Measurements from ENCODE around the gene PRSS21. TPM values are rescaled to one million over a fixed set of nuclear protein-coding genes. Genes with fewer than 3 reads are reported as not detected.

PRSS21 gene
- total RNA-seq, 1 donor from 2014 or later: not detected

- no peak for DNase-seq (ENCODE audit: low read depth)
Observed at GRCh38 chr16:2825049-2825742, 8.2 kb downstream of the PRSS21 start.

GRCh38 chr16:2825906-2826305, 8.9 kb downstream of the PRSS21 start:
- DNase-seq (ENCODE audit: low read depth): no peak

GRCh38 chr16:2826591-2827373, 9.7 kb downstream of the PRSS21 start:
- DNase-seq (ENCODE audit: low read depth): no peak

GRCh38 chr16:2827374-2827791, 10.3 kb downstream of the PRSS21 start:
- no peak for DNase-seq (ENCODE audit: low read depth)

DNA sequence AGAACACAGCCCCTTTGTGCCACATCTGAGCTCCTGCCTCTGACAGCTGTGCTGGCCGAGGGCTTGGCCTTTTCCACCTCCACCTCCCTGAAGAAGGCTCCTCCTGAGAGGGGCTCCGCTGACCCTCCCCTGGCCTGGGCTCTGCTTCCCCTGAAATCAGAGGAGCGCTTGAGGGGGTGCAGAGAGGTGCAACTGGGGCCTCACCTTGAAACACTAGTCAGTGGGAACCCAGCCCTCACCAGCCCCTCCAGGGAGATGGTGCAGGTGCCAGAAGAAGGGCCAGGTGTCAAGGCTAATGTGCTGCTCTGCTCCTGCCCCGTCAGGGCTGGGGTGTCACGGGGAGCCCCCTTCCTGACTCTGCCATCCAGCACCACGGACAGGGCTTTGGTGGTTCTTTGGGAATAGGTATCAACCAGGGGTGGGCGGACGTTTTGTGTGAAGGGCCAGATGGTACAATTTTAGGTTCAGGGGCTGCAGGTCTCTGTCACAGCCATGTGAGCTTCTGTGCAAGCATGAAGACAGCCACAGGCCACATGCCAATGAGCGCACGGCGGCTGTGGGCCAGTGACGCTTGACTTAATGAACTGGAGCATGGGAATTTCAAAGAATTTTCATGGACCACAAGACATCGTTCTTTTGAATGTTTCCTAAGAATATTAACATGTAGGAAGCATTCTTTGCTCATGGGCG, 10.9 kb downstream of the PRSS21 start:
- no peak for DNase-seq (ENCODE audit: low read depth)

- no peak for DNase-seq (ENCODE audit: low read depth)
Observed at GRCh38 chr16:2828521-2828840, 11.4 kb downstream of the PRSS21 start.

DNA sequence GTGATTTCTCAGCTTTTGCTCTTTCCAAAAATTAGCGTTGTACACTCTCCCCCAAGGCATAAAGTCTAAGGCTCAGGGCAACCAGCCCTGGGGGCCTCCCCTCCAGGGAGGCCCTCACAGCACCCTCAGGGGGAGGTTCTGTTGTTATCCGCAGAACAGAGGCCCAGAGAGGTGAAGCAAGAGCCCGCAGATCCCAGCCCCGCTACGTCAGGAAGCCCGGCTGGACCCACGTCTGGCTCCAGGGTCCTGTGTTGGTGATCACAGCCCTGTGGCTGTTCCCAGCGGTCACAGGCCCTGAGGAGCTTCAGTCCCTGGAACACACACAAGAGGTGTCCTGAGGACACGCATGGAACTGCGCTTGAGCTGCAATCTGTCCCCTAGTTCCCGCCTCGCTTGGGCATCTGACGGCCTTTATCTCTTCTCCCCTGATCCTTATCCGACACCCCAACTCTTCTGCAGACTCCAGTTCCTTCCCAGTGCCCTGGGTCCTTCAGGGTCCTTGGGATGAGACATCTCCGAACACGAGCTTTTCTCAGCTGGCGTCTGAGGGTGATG, 11.9 kb downstream of the PRSS21 start:
- no peak for DNase-seq (ENCODE audit: low read depth)

GRCh38 chr16:2829501-2830354, 12.7 kb downstream of the PRSS21 start, which contains the start of gene ZG16B:
ZG16B (plus strand) TSS chr16:2830303; CDS start chr16:2830442, 139 bp downstream.
- no peak for DNase-seq (ENCODE audit: low read depth)

DNA sequence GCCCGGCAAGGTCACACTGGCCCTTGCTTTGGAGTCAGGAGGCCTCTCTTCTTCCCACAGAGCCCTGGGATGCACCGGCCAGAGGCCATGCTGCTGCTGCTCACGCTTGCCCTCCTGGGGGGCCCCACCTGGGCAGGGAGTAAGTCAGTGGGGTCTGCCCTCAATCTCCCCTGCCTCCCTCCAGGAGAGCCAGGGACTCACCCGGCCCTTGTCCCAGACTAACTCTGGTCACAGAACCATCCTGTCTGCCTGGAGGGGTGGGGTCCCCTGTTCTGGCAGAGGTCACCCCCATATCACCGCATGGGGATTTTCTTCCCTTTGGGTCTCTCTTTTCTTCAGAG, 13.3 kb downstream of the PRSS21 start:
- no peak for DNase-seq (ENCODE audit: low read depth)

GRCh38 chr16:2831203-2831602, 14.2 kb downstream of the PRSS21 start:
- no peak for DNase-seq (ENCODE audit: low read depth)

- DNase-seq (ENCODE audit: low read depth): no peak
Observed at GRCh38 chr16:2833776-2834175, 16.7 kb downstream of the PRSS21 start.

GRCh38 chr16:2834968-2835367, 17.9 kb downstream of the PRSS21 start:
- DNase-seq (ENCODE audit: low read depth): no peak

- DNase-seq (ENCODE audit: low read depth): peak; percentile 99
Observed at GRCh38 chr16:2835638-2836493, 18.8 kb downstream of the PRSS21 start.

DNA sequence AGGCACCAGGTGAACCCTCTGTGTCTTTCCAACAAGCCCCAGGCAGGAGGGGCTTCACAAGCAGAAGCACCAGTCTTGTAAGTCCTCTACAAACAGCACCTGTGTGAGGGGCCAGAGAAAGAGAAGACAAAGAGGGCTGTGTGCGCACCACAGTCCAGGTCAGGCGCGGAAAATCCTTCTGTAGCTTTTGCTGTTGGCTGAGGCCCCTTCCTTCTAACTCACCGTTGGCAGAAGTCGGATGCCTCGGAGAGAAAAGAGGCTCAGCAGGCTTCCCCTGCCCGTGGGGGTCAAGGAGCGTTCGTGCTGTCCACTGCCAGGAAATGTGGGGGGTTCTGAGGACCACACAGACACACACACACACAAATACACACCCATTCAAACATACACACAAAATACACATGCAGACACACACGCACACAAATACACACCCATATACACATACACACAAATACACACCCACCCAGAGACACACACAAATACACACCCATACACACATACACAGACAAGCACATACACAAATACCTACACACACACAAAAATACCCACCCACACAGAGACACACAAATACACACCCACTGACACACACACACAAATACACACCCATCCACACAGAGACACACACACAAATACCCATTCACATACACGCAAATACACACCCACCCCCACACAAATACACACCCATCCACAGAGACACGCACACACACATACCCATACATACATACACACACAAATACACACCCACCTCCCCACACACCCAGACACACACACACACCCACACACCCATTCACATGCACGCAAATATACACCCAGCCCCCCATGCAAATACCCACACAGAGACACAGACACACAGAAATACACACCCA, 19.8 kb downstream of the PRSS21 start:
- no peak for DNase-seq (ENCODE audit: low read depth)

- peak; percentile 80 for DNase-seq (ENCODE audit: low read depth)
Observed at GRCh38 chr16:2838928-2839327, 21.9 kb downstream of the PRSS21 start.

GRCh38 chr16:2839650-2840450, 22.8 kb downstream of the PRSS21 start:
- no peak for DNase-seq (ENCODE audit: low read depth)

DNA sequence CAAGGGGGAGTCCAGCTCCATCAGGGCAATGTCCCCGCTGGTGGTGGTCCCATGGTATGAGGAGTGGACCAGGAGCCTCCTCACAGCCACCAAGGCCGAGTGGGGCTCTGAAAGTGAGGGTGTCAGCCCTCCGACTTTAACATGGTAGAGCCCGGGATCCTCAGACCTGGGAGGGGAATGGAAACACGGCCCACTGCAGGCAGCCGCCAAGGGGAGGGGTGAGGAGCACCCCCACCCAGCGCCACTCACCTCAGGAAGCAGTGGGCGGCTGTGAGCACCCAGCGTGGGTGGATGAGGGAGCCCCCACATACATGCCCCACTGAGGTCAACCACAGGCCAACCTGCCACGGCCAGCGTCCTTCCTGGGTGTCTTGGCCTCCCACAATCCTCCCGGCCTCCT, 23.9 kb downstream of the PRSS21 start:
- no peak for DNase-seq (ENCODE audit: low read depth)

GRCh38 chr16:2841606-2842339, 24.7 kb downstream of the PRSS21 start:
- no peak for DNase-seq (ENCODE audit: low read depth)

Measured in myocyte (in vitro differentiated cells).